ENCODE results near the gene SS18L1.
A peak's percentile ranks its signal among the peaks of the same experiment; 100 is the strongest.

SS18L1 gene

DNA sequence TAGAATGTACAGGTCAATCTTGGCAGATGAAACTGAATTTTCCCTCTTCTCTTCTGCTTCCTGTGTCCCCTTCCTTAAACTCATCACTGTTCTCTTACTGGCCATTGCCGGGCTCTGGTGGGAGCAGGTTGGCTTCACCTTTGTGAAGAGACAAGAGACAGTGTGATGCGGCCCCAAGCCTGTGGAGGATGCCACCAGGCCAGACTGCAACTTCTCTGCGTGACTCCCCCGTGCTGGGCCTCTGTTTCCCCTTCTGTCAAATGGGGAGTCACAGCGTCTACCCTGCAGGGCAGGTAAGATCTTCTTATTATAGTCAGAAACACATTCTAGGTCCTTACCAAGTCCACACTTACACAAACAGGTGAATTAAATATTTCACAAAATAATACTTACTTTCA lies 23.2 kb upstream of the SS18L1 start:
- DNase-seq = no peak

DNA sequence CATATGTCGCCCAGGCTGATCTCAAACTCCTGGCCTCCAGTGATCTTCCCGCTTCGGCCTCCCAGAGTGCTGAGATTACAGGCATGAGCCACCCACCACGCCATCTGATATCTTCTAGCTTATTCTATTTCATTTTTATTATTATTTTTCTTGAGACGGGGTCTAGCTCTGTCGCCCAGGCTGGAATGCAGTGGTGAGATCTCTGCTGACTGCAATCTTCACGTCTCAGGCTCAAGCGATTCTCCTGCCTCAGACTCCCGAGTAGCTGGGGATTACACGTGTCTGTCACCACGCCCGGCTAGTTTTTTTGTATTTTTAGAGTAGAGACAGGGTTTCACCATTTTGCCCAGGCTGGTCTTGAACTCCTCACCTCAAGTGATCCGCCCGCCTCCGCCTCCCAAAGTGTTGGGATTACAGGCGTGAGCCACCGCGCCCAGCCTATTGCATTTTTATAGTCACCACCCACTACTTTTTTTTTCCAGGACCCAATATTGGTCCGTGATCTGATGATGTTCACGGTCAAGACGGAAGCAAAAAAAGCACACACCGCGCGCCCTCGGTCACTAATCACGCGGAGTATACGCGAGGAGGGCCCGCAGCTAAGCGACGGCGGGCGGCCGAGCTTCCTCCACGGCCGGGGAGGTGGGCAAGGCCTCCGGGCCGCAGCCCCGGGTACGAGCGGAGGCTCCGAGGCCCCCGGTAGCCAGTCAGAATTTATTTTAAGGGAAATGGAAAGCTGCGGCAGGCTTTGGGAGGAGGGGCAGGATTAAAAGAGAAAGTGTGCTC lies 22.4 kb upstream of the SS18L1 start:
- DNase-seq = no peak

DNA sequence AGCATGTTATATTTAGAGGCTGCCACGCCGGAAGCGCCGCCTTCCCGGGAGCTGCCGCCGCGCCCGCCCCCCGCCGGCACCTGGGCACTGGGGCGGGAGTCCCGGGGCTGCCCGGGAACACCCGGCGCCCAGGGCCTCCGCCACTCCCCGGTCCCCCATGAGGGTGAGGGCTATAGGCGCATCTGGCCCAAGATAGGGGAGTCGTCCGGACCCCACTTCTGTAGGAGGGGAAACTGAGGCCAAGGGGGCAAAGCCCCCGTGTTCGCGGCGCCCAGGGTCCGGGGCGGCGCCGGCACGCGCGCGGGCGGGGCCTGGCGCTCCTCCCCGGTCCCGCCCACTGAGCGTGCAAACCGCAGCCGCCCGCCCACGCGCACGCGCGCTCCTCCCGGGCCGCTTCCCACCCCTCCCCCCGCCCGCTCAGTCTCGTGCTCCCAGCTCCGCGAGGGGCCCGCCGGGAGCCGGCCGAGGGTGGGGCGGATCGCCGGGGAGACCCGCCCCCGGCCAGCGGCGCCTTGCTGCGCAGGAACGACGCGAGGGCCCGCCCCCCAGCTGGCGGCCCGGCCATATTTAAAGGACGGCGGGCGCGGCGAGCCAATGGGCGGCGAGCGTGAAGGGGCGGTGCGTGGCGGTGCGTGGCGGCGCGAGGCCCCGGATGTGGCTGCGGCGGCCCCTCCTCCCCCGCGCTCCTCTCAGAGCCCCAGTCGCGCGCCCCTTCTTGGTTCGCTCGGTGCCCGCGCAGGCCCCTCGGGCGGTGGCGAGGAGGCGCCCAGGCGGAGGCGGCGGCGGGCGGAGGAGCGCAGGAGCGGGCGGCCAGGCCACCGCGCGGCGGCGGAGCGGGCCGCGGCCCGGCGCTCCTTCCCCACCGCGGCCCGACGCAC lies 21.6 kb upstream of the SS18L1 start, which contains the start of gene LSM14B:
LSM14B (plus strand) TSS at position 700 of the 878 bp plus-strand sequence. CDS start 192 bp downstream, outside the sequence.
- DNase-seq = peak; percentile 94

DNA sequence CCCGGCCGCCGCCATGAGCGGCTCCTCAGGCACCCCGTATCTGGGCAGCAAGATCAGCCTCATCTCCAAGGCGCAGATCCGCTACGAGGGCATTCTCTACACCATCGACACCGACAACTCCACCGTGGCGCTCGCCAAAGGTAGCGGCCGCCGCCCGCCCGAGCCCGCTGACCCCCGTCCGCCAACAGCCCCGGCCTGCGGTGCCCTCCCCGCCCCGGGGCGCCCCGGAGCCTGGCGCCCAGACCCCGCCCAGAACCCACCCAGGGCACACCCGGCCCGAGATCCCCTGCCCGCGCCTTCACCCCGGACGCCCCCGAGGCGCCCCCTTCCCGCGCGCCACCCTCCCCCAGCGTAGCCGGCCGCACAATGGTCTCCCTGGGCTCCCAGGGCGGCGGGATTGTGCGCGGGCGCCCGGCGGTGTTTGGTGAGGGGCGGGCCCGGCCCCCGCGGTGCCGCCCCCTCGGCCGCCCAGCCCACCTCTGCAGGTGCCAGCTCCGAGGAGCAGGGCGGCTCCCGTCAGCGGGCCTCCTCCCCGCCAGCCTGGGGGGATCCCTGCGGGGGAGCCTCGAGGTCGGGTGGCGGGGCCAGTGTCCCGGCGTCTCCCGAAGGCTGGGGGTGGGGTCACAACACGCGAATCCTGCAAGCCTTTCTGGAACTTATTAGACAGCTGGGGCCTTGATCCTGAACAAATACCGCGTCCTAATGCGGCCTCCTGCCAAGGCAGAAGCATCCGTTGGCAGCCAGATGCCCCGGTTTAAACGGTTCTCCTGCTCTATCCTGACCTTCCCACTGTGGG lies 20.7 kb upstream of the SS18L1 start:
- peak; percentile 34 for DNase-seq

DNA sequence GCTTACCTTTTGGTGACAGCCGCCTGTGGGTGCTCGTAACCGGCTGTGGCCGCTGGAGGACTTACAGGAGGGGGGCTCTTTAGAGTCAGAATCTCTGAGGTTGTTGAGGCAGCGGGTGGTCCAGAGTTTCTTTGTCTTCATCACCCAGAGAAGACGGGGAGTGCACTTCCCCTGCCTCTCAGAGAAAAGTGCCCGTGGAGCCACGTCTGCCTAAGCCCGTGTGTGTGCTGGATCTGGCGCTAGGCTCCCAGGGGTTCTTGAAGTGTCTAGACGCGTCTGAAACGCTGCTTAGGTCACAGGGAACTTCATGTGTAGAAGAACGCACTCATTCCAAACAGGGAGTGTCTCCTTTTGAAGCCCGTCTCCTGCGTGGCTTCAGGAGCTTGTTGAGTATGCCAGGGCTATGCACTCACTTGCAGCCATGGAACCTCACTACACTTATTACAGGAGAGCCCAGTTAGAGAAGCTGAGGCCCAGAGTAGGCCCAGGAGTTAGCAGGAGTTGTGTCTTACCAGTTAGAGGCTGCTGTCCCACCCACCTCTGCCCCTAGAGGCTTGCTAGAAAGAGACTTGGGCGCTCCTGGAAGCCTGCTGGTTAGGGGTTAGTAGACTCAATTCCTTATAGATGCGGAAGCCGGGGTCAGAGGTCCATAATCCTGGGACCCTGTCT lies 20.0 kb upstream of the SS18L1 start:
- DNase-seq = no peak

DNA sequence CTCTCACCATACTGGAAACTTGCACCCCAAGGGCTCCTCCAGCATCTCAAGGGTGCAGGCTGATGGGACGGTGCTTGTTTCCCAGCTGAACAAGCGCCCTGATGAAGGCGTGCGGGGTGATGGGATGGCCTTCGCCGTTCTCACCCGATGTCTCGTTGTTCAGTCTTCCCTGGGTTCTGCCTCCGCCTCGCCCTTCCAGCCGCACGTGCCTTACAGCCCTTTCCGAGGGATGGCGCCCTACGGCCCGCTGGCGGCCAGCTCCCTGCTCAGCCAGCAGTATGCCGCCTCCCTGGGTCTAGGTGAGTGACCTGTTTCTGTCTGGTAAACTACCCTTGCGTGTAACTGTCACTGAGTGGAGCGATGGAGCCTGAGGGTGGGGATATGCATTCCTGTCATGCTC lies 17.4 kb upstream of the SS18L1 start:
- DNase-seq = no peak

DNA sequence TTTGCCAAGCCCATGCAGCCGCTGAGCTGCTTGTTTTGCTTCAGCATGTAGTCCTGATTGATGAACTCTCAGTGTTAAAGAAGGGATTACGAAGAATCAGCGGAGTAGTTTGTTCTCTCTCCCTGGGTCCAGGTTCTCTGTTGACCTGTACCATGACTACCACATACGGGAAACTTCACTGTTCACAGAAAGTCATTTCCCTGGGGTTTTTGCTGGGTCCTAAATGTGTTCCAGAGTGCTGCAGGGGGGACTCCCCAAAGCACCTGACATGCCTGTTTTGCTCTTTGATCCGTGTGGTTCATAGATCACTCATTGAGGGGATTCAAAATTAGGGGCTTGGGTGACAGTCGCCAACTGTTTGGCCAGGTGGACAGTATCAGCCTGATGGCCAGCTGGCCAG lies 15.8 kb upstream of the SS18L1 start:
- DNase-seq = no peak

DNA sequence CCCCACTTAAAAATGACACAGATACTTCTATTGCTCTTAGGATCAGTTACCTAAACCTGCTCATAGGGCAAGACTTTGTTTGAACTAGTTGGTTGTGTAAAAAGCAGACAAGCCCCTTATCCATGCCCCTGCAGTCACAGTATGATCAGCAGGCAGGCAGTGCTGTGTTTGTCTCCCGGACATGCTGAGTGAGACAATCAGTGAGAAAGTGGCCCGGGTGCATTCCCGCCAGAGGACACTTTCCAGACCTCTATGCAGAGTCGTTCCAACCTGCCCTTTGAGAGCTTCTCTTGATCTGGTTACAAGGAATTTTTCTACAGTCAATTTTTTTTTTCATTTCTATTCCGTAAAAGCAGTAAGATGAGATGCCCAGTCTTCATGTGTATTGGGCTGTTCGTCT lies 15.1 kb upstream of the SS18L1 start:
- no peak for DNase-seq

DNA sequence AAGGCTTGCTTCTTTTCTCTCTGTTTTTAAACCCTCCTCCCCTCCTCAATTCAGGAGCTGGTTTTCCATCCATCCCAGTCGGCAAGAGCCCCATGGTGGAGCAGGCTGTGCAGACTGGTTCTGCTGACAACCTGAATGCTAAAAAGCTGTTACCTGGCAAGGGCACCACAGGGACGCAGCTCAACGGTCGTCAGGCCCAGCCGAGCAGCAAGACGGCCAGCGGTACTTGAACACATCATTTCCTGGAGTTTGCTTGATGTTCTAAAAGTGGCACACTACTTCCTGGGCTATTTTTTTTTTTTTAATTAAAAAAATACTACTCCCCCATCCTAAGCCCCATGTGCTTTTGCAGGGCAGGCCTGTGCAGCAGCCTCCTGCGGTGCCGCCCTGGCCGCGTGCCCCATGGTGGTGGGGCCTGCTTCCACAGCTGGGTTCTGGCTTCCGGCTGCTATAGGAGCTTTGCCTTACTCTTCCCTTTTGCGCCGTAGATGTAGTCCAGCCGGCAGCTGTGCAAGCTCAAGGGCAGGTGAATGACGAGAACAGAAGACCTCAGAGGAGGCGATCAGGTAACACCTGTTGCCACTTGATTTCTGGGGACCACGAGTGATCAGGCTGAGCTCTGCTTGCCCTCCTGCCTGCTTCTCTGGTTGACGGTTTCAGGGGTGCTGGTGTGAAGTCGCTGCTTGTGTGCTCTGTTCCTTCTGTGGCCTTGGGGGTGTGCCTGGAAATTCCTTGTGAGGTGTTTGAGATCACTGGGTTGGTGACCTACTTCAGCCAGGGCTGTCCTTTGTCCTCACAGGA lies 13.6 kb upstream of the SS18L1 start:
- DNase-seq = no peak

DNA sequence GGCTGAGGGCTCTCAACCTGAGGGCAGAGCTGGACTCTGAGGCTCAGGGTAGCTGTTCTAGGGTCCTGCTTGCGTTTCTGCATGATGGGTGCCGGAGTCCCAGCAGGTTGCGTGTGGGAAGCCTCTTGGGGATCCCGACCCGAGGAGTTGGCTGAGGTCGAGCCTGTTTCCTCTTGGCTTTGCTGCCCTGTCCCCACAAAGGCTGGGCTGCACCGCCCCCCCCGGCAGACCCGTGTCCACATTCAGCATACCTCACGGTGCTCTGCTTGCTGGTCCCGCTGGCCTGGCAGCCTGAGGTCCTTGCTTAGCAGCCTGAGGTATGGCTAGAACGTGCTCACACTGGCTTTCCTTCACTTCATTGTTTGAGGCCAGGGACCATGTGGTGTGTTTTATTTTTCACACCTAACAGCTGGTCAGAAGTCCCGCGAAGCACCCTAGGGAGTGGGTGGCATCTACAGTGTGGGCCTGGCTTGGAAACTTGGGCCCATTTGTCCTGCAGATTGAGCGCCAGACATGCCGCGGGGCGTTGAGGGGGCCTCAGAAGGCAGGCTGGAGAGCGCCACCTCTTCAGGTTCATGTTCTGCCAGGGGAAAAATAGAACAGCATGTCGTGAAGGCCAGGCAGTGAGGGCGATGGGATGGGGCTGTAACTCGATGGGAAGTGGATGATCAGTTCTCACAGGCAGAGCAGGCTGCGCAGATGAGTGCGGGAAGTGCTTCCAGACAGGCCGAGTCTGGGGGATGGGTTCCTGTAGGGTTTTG lies 11.8 kb upstream of the SS18L1 start:
- DNase-seq = no peak

DNA sequence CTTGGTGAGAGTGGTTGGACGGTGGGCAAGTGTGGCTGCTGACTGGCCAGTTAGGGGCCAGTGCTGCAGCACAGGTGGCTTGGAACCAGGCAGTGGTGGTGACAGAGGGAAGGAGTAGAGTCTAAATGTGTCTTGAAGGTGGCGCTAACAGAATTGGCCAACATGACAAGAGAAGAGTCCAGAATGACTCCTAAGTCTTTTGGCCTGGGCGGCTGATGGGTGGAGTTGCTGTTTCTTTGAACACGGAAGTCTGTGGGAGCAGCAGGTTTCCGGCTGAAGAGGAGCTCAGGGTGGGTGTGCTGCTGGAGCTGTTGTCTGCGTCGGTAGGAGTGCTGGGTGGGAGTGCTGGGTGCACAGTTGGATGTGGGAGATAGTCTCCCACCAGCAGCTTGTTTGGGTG lies 11.1 kb upstream of the SS18L1 start:
- no peak for DNase-seq

DNA sequence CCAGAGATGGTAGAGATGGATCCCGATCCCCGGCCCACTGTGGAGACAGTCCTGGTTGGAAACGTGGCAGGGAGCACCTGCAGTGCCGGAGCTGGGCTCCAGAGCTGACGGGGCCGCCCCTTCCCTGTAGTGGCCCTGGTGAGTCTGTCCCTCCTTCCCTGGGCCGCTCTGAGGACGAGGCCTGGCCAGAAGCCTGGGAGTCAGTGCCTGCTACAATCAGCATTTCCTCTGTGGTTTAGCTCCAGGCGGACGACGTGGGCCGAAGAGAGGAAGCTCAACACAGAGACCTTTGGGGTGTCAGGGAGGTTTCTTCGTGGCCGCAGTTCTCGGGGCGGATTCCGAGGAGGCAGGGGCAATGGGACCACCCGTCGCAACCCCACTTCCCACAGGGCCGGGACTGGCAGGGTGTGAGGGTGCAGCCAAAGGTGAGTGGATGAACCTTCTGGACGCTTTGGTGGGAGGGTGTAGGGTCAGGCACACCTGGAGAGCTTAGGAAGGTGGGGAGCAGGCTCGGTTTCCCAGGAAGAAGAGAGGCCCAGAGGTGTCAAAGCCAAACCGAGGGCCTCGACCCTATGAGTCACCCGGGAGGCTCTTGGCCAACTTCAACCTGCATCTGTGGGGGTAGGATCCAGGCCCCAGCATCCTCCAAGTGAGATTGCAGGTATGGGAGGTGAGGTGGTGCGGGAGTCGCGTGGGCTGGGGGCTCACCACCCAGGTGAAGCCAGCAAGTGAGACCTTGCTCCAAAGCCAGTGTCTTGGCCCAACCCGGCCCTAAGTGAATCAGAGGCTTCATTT lies 10.3 kb upstream of the SS18L1 start:
- DNase-seq = no peak

DNA sequence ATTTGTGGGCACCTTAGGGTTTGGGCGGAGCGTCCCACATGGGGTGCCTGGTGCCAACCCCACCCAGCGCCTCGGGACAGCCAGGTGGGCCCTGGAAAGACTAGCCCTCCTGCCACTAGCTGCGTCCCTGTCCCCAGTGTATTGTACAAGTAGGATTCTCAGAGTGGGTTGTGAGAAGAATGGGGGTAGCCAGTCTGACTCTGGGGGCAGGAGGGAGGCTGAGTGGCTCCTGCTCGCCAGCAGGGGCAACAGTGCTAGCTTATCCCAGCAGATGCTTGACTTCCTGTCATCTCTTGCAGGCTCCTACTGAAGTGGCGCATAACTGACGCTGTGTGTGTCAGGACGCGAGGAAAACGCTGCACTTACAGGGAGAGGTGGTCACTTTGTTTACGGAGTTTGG lies 9.7 kb upstream of the SS18L1 start:
- no peak for DNase-seq

DNA sequence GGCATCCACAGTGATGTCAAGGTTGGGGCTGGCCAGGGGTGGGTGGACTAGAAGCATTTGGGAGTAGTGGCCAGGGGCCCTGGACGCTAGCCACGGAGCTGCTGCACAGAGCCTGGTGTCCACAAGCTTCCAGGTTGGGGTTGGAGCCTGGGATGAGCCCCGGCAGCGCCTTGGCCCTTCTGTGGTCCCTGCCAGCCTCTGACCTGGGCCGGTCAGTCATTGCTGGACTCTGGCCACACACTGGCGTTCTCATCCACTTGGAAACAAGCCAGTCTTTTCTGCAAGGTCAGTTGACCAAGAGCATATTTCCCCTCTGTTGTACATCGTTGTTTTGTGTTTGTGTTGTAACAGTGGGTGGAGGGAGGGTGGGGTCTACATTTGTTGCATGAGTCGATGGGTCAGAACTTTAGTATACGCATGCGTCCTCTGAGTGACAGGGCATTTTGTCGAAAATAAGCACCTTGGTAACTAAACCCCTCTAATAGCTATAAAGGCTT lies 8.8 kb upstream of the SS18L1 start:
- no peak for DNase-seq

DNA sequence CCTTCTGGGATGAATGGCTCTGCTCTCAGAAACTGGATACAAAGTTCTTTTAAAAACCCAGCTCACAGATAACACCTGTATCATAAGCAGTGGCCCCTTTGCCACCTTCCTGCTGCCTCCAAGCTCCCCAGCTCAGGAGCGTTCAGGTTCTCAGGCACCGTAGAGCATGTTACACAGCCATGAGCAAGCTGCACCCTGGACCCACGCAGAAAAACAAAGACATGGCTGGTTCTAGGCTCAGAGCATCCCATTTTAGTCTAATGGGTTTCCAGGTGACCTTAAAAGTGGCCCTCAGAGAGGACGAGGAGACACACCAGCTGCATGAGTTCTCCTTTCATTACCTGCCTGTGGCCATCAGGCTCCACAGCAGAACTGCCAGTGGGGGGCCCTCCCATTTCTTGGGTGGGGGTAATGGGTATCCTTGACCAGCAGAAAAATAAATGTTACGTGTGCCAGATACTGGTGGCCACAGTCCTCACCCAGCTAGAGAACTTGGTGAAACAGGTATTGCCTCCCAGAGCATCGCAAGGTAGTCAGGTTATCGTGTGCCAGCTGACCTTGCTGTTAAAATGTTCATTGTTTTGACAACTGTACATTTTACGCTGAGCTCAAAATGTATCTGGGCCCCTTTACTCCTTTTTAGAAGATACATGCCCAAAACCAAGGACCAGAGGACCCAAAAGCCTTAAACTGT lies 7.8 kb upstream of the SS18L1 start:
- DNase-seq = no peak

DNA sequence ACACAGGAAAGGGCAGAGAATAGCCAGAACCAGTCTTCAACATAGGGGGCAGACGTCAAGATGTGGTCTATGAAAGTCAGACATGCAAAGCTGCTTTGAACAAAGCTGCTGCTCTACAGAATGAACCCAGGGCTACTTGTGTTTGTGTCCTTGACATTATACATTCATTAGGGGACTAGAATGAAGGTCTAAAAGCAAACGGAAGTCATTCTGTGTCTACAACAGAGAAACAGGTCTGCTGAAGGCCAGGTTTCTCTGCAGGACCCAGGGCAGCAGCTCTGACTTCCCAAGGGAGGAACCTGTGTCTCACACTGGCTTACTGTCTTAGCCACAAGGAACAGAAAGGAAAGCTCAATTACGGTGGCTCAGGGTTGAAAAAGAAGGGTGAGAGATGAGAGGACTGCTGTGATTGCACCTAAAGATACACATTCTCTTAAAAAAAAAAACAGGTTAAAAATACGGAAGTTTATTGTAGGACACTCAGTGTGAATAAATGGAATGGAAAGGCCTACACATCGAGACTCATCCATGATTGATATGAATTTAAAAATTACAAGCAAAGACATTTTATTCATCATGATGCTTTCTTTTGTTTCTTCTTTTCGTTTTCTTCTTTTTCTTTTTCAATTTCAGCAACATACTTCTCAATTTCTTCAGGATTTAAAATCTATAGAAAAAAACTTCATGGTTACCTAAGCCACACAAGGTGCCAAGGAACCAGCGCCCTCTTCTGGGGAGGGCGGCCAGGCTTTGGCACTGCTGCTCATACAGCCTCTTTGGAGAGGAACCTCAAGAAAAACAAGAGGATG lies 7.1 kb upstream of the SS18L1 start:
- DNase-seq = peak; percentile 76

DNA sequence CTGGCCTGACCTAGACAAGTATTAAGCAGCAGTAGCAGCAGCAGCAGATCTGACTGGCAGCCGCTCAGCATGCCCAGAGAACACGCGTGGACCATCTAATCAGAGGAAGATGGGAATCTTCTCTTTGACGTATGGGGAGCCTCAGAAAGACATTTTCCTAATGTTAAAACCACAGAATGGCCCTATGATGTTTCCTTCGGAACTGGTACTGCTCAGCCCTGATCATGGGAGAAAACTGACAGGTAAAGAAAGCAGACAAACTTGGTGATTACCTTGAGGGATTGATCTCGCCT lies 6.5 kb upstream of the SS18L1 start:
- DNase-seq = no peak

DNA sequence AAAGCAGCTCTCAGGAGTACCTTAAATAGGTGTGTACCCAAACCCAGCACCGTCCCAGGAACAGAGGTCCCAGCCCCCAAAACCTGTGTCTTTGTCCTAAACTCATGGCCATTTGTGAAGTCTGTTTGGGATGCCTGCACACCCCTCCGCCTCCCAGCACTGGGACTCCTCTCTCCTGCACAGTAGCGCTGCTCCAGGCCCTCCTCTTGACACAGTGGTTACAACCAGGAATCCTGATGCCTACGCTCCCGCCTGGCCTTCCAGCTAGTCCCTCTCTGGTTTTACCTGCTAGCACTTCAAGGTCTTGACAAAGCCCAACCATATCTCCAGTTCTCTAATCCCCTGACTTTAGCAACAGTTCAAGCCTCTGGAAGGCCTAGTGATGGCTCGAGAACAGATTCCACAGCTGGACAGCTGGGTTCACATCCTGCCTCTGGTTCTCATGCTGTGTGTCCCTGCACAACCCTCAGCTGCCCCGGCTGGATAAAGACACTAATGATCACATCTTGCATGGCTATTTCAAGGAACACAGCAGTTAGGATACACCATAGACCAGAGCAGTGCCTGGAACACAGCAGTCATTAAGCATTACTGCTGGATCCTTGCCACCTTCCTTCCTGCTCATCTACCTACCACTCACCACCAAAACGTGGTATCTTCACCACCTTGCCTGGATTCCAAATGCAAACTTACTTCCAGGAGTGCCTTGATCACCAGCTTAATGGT lies 5.9 kb upstream of the SS18L1 start:
- DNase-seq = no peak

Measured in activated CD4-positive, alpha-beta T cell treated with anti-CD3 and anti-CD28 coated beads, Interleukin-2, amount 50 U/mL, for 1 hour (primary cell).